Measurements from ENCODE around the gene NMT2.
A peak's percentile ranks its signal among the peaks of the same experiment; 100 is the strongest.

Gene NMT2

GRCh38 chr10:15140698-15141097 lies 27.8 kb downstream of the NMT2 start:
- no peak for DNase-seq

DNA sequence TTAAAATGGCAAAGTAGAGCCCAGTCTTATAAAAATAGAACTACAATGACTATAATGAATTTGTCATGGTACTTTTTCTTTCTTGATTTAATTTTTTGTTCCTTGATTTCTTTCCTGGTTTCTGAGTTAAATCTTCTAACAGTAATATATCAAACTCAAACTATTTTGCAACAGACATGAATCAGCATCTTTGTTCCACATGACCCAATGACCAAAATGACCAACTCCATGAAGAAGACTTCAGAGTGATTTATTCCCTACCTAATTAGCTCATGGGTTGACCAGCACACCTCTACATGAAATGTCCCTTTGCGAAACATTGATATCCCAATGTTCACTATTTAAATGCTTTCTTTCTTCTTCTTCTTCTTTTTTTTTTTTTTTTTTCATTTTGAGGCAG lies 30.9 kb downstream of the NMT2 start:
- DNase-seq: no peak

DNA sequence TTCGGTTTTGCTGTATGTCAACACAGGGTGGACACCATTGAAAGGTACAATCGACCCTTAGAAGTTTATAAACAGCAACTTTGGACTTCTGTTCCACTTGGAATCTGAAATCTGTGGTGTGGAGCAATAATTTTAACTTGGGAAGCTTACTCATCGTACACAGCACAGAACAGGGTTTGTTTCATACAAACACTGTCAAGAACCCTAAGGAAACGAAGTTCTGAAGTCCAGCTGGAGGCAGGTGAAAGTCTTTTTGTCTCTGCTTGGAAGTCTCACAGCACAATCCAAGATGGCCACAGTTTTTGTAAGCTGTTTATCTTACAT lies 31.5 kb downstream of the NMT2 start:
- no peak for DNase-seq

DNA sequence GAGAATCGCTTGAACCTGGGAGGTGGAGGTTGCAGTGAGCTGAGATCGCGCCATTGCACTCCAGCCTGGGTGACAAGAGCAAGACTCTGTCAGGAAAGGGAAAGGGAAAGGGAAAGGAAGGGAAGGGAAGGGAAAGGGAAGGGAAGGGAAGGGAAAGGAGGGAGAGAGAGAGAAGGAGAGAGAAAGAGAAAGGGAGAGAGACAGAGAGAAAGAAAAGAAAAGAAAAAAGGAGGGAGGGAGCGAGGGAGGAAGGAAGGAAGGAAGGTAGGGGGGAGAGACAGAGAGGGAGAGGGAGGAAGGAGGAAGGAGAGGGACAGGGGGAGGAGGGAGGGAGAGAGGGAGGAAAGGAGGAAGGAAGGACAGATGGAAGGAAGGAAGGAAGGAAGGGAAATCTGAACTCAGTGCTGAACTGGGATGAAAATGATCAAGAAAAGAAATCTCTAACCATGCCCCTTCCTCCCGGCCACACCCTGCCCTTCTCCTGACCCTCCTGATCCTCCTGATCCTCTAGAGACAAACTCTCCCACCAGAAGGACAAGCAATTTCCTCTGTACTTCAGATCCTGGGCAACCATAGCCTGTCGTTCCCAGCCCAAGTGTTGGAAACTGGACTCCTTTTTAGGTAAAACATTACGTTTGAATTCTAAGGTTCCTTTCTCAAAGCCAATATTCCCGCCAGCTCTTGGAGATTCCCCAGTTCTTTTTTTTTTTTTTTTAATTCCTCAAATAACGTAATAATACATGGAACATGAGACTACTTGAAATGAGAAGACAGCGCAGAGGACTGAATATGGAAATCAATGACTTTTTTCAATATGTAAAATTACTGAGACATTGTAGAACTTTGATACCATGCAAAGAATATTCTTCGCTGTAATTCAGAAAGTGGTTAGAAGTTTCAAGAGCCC lies 32.1 kb downstream of the NMT2 start:
- DNase-seq: no peak

GRCh38 chr10:15131330-15131729 lies 37.2 kb downstream of the NMT2 start:
- DNase-seq: no peak

- no peak for DNase-seq
Measured at GRCh38 chr10:15124908-15125307, 43.6 kb downstream of the NMT2 start.

GRCh38 chr10:15124190-15124589 lies 44.3 kb downstream of the NMT2 start:
- DNase-seq: no peak

GRCh38 chr10:15123749-15124184 lies 44.7 kb downstream of the NMT2 start:
- DNase-seq: no peak

DNA sequence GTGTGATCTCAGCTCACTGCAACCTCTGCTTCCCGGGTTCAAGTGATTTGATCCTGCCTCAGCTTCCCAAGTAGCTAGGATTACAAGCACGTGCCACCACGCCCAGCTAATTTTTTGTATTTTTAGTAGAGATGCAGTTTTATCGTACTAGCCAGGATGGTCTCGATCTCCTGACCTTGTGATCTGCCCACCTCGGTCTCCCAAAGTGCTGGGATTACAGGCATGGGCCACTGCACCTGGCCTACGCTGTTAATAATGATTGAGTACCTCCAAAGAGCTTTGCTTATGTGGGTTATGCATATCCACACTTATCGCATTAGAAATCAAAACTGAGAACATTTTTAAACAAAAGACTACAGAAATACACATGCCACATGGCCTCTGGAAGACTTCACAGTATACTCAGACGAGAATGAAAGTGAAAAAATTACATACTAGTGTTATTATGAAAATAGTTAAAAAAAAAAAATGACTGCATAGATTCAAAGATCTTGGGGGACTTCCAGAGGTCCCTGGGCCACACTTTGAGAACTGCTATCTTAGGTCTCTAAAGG lies 45.9 kb downstream of the NMT2 start:
- no peak for DNase-seq

DNA sequence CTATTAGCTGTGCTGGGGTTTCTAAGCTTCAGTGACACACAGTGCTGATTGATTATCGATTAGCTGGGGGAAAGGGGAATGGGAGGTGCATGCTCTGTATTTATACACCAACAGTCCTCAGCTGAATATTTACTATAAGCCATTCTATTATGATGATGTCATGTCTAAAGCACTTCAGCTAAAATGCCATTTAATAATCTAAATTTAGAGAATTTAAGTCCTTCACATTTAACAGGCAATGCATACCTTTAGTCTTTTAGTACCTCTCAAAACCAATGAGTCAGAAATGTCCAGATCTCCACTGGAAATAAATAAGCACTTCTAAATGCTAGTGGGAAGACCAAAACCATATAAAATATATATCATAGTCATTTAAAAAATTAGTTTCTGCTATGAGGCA lies 46.8 kb downstream of the NMT2 start:
- DNase-seq: no peak

DNA sequence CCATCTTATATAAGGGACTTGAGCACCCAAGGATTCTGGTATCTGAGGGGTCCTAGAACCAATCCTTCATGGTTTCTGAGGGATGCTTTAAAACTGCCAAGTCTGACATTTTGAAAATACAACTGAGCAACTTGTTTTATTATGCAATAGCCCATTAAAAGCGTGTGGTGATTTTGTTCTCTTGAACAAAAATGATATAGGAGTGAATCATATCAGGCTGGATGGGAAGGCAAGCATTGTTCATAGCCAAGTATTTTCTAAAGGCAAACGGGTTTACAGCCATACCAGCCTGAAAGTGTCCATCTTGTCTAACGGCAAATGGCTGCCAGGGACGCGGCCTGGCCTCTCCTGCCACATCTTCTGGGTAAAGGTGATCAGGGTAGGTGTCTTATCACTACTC lies 48.0 kb downstream of the NMT2 start:
- no peak for DNase-seq

- peak; percentile 48 for DNase-seq
Measured at GRCh38 chr10:15118615-15119014, 49.9 kb downstream of the NMT2 start.

GRCh38 chr10:15116225-15116624 lies 52.3 kb downstream of the NMT2 start:
- no peak for DNase-seq

DNA sequence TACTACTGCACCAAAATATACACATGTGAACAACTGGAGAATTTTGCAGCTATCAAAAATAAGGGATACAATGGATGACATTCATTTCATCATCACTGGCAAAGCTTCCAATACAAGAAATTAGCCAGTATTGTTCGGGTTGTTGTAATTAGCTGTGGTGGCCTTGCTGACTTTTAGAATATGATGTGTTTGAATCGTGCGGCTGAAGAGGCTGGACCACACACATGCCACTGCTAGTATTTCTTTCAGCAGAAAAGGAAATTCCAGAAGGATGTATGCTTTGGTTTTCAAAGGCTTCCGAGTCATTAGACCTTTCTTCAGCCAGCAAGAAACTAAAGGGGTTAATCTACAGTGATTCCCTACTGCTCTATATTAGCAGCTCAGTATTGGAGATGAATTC lies 54.7 kb downstream of the NMT2 start:
- DNase-seq: no peak

- DNase-seq: peak; percentile 12
Measured at GRCh38 chr10:15112657-15113056, 55.8 kb downstream of the NMT2 start.

DNA sequence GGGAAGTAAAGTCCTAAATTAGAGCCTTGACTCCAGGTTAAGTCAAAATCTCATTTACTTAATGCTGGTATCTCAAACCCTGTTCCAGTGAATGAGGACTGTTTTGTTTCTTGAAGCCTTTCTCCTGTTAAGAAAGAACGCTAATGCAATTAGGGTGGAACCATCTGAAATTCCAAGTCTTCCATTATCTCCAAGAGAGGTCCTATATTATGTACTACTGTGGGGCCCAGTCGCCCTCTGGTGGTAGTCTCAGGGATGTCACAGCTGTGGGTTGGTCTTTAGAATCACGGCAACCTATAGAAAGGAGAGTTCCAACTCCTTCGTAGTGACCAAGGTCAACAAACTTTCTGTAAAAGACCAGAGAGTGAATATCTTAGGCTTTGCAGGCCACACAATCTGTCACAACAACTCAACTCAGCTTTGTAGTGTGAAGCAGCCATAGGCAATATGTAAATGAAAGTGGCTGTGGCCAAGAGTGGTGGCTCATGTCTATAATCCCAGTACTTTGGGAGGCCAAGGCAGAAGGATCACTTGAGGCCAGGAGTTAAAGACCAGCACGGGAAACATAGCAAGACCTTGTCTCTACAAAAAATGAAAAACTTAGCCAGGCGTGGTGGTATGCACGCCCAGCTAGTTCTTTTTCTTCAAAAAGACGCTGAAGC lies 62.0 kb downstream of the NMT2 start:
- peak; percentile 85 for DNase-seq

DNA sequence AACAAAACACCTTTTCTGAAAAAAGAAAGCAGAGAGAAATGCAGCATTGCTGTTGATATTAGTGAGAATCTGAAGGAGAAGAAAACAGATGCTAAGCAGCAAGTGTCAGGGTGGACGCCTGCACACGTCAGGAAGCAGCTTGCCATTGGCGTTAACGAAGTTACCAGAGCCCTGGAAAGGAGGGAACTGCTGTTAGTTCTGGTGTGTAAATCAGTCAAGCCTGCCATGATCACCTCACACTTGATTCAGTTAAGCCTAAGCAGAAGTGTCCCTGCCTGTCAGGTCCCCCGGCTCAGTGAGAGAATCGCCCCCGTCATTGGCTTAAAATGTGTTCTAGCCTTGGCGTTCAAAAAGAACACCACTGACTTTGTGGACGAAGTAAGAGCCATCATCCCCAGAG lies 65.0 kb downstream of the NMT2 start:
- DNase-seq: no peak

GRCh38 chr10:15099886-15100285 lies 68.6 kb downstream of the NMT2 start:
- no peak for DNase-seq

DNA sequence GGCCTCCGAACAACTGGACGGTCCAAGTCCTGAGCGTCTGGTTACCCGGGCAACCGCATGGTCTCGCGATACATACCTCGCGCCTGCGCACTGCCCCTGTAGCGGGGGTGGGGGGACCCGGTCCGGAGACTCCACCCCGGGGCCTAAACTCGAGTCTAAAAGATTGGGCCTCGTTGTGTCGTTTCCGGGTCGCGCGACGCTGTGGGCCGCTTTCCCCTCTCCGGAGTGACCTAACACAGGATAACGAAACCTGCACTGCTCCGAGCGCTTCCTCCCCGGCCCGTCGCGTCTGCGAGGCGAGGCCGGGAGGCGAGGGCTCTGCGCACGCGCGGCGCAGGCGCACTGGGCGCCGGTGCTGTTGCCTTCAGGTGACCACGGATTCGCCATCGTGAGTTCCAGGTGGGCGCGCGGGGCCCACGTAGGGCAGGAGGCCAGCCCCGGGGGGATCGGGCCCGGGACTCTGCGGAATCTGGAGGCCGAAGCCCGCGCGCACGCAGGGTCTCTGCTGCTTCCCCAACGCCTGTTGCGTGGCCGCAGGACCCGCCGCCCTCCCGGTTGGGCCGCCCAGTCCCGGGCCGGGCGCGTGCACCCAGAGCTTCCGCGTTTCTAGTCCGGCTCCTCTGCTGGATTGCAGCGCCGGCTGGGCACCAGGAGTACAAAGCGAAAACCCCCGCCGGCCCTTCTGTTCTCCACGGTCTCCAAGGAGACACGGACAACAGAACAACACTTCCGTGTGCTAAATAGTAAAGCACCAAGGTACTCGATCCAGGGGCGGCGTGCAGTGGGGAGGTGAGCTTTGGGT lies 71.3 kb downstream of the NMT2 start, which contains the start of gene RPP38:
Gene RPP38 (plus strand): TSS at position 345 of the 802 bp plus-strand sequence. CDS start 5,960 bp downstream, outside the sequence.
- DNase-seq: peak; percentile 97

GRCh38 chr10:15096661-15097010 lies 71.9 kb downstream of the NMT2 start:
- DNase-seq: no peak

- no peak for DNase-seq
Measured at GRCh38 chr10:15092855-15093408, 75.6 kb downstream of the NMT2 start.

- no peak for DNase-seq
Measured at GRCh38 chr10:15091418-15091817, 77.1 kb downstream of the NMT2 start.
